Activated T-cell treated with anti-CD3 and anti-CD28 coated beads, Interleukin-2, amount 50 U/mL, for 48 hours (primary cell): ENCODE results near the gene TTC5.
"Not testable (repeated sequence)": the region's sequence is repeated elsewhere in the genome, so short reads cannot be mapped to it uniquely, and the experiment has no call there.

Experiments
- DNase-seq, 2 experiments: peaks; one replicate each; pipeline ENCODE4 v3.0.0-alpha.2; 2020

The TTC5 gene

DNA sequence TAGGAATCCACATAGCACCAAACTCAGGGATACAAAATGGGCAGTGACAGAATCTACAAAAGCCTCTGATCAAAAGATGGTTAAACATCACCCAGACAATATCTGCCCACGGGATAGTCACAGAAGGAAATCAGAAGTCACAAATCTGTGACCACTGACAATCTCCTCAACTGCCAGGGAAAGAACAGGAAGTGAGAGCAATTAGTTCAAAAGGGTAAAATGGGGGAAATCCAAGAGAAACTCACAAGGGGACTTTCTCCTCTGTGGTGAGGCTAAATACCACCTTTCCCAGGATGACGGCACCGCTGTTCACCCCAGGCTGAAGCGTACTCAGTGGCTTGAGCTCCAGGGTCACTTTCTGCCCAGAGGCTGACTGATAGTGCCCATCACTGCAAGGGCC, 10.7 kb downstream of the TTC5 start:
- no peak for DNase-seq

DNA sequence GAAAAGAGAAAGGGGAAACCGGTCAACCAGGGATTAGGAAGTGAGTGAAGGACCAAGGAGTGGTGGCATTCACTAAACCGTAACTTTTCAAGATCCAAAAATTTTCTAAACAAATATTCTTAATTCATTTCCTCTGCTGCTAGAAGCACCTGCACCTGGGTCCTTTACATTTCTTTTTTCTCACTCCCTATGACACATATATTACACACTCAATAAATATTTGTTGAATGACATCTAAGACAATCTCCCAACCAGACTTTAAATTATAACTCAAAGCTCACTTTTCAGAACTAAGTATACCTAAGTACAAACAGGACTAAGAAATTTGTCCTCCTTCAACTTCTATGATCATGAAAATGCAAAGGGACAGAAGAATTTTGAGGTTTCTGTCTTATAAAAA, 11.1 kb downstream of the TTC5 start:
- DNase-seq: no peak

- DNase-seq: not testable (repeated sequence)
These were observed 23.8 kb downstream of the TTC5 start for GRCh38 chr14:20281998-20282397.

DNA sequence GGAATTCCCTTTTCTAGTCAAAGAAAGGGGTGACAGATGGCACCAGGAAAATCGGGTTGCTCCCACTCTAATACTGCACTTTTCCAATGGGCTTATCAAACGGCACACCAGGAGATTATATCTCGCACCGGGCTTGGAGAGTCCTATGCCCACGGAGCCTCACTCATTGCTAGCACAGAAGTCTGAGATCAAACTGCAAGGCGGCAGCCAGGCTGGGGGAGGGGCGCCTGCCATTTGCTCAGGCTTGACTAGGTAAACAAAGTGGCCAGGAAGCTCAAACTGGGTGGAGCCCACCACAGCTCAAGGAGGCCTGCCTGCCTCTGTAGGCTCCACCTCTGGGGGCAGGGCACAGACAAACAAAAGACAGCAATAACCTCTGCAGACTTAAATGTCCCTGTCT, 25.5 kb downstream of the TTC5 start:
- DNase-seq: not testable (repeated sequence)

DNA sequence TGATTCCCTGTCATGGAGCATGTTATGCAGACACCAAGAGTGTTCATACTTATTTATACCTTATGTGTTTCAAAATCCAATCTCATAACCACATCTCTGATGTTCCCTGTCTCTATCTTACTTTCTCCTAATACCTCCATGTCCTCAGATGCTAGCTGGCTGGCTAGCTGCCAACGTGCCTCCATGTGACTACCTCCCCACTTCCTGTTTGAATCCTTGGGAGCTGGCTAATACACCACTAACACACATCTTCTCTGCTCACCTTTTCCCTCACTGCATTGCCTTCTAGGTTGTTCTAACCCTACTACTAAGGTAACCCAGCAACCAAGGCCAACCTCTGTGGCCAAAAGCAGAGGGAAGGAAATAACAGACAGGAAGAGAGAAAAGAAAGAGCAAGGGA, 27.3 kb downstream of the TTC5 start:
- DNase-seq: no peak

DNA sequence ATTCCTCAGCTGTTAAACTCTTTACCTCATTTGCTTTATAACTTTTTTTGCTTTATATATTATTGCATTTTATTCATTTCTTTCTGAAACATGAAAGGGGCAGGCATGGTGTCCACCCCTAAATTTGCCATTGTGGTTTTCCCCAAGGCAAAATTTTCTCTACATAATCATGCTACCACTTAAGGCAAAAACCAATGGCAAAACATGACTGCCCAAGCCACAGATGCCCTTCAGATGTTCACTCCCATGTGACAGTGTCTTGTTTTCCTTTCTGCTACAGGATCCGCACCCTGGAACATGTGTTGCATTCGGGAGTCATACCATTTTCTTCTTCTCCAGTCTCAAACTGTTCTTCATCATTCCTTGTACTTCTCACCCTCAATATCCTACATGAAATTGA, 28.3 kb downstream of the TTC5 start:
- no peak for DNase-seq

- DNase-seq: no peak
These were observed 31.7 kb downstream of the TTC5 start for GRCh38 chr14:20274062-20274461.

GRCh38 chr14:20264361-20264760, 41.4 kb downstream of the TTC5 start:
- not testable (repeated sequence) for DNase-seq

GRCh38 chr14:20262642-20263128, 43.1 kb downstream of the TTC5 start:
- DNase-seq: no peak

DNA sequence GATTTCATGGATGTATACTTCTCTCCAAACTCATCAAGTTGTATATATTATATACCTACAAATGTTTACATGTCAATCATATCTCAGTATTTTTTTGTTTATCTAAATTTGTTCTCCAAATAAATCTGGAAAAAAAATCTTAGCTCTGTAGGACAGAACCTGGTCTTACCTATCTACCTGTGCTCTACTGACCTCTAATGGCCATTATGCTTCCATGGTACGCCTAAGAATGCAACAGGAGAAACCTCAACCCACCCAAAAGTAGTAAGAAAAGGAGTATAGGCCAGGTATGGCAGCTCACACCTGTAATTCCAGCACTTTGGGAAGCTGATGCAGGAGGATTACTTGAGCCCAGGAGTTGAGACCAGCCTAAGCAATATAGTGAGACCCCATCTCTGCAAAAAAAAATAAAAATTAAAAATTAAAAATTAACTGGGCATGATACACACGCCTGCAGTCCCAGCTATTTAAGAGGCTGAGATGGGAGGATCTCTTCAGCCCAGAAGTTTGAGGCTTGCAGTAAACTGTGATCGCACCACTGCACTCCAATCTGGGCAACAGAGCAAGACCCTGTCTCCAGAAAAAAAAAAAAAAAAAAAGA, 58.0 kb downstream of the TTC5 start:
- no peak for DNase-seq
